Muscle layer of colon (tissue), 2 donors: ENCODE data around the gene SPATS2.
A peak's percentile ranks its signal among the peaks of the same experiment; 100 is the strongest.
"Not testable (repeated sequence)": the region's sequence is repeated elsewhere in the genome, so short reads cannot be mapped to it uniquely, and the experiment has no call there.

ENCODE experiments used
- H3K27ac ChIP-seq: one replicate; pipeline ENCODE4 v1.7.0; 2013; ENCODE audit warnings: low read depth, mild to moderate bottlenecking, low read length, moderate library complexity
- H3K27me3 ChIP-seq, 2 donors: one replicate each; pipeline ENCODE4 v1.7.0; 2013; ENCODE audit warnings: low read length in 2 of 2, mild to moderate bottlenecking in 2 of 2; ENCODE audit not compliant: insufficient read depth in 2 of 2, control insufficient read depth in 1 of 2
- H3K36me3 ChIP-seq: one replicate; pipeline ENCODE4 v1.7.0; 2013; ENCODE audit warnings: mild to moderate bottlenecking, low read length; ENCODE audit not compliant: insufficient read depth
- H3K4me1 ChIP-seq: one replicate; pipeline ENCODE4 v1.7.0; 2013; ENCODE audit warnings: mild to moderate bottlenecking, low read length; ENCODE audit not compliant: insufficient read depth
- H3K4me3 ChIP-seq, 2 donors: one replicate each; pipeline ENCODE4 v1.7.0; 2013; ENCODE audit warnings: low read length in 2 of 2, low read depth in 1 of 2, mild to moderate bottlenecking in 1 of 2, moderate library complexity in 1 of 2
- H3K9ac ChIP-seq: one replicate; pipeline ENCODE4 v1.7.0; 2013; ENCODE audit warnings: low read length
- H3K9me3 ChIP-seq: one replicate; pipeline ENCODE4 v1.7.0; 2013; ENCODE audit warnings: mild to moderate bottlenecking, low read length
- donor health status: abdominal sarcoma.
- donor health status: Adenocarcinoma of cecum.

Gene SPATS2

GRCh38 chr12:49367381-49368239 is at the start of gene SPATS2:
Gene SPATS2, plus strand, starts transcription at chr12:49367462. Its CDS starts 93,551 bp downstream, at chr12:49461013.
- Histone ChIP-seq H3K4me1 (peaks cover 17% of the 10 kb centered on the region), H3K27ac (peak within 1 kb of the TSS; percentile 96), H3K9ac (peak within 1 kb of the TSS; percentile 66), H3K27me3 (no peaks in the 10 kb centered on the region), H3K36me3 (no peaks in the 10 kb centered on the region), H3K9me3 (no peaks in the 10 kb centered on the region), H3K4me3 (peak within 1 kb of the TSS; percentile 74 to 89)

- not testable (repeated sequence) for H3K36me3 ChIP-seq, H3K27me3 ChIP-seq, H3K4me3 ChIP-seq, H3K27ac ChIP-seq, H3K9ac ChIP-seq, H3K9me3 ChIP-seq
- peaks cover 13% of the 10 kb centered on the region for H3K4me1 ChIP-seq
Observed at GRCh38 chr12:49320411-49321103, 46.7 kb upstream of the SPATS2 start.

- H3K9ac ChIP-seq = no peak overlapping the region
- H3K4me1 ChIP-seq = peaks cover 13% of the 10 kb centered on the region
- no peaks in the 10 kb centered on the region for H3K36me3 ChIP-seq
- peak overlapping the region; percentile 34 to 53 for H3K4me3 ChIP-seq
- no peaks in the 10 kb centered on the region for H3K27me3 ChIP-seq
- no peaks in the 10 kb centered on the region for H3K9me3 ChIP-seq
- H3K27ac ChIP-seq = peak overlapping the region; percentile 85
Observed at GRCh38 chr12:49322367-49322707, 44.9 kb upstream of the SPATS2 start.

- Histone ChIP-seq H3K27ac (peak within 1 kb of the TSS; percentile 85), H3K4me1 (peaks cover 13% of the 10 kb centered on the region), H3K4me3 (peak within 1 kb of the TSS; percentile 34 to 56), H3K9ac (no peak within 1 kb of the TSS), H3K27me3 (no peaks in the 10 kb centered on the region), H3K9me3 (no peaks in the 10 kb centered on the region), H3K36me3 (no peaks in the 10 kb centered on the region)
Observed at GRCh38 chr12:49322708-49323523, 44.3 kb upstream of the SPATS2 start, which contains the start of gene TROAP. Gene TROAP, plus strand, starts transcription at chr12:49323255. Its CDS starts 354 bp downstream, at chr12:49323609.

- no peak overlapping the region for H3K9ac ChIP-seq
- H3K27ac ChIP-seq = no peak overlapping the region
- no peaks in the 10 kb centered on the region for H3K36me3 ChIP-seq
- no peaks in the 10 kb centered on the region for H3K9me3 ChIP-seq
- H3K4me1 ChIP-seq = peaks cover 13% of the 10 kb centered on the region
- H3K4me3 ChIP-seq = peak overlapping the region in 1 of 2 donors; percentile 56
- no peaks in the 10 kb centered on the region for H3K27me3 ChIP-seq
Observed at GRCh38 chr12:49323524-49324097, 43.7 kb upstream of the SPATS2 start.

GRCh38 chr12:49325606-49326005 is 41.7 kb upstream of the SPATS2 start:
- H3K9me3 ChIP-seq = no peaks in the 10 kb centered on the region

GRCh38 chr12:49327368-49327767 is 39.9 kb upstream of the SPATS2 start:
- Histone ChIP-seq H3K9ac (no peak overlapping the region), H3K9me3 (no peaks in the 10 kb centered on the region), H3K27ac (no peak overlapping the region), H3K4me1 (peaks cover 12% of the 10 kb centered on the region), H3K27me3 (peaks cover 0 to 11% of the 10 kb centered on the region in 2 donors), H3K36me3 (no peaks in the 10 kb centered on the region), H3K4me3 (no peak overlapping the region)

More at GRCh38 chr12:49325606-49326005, 41.7 kb upstream of the SPATS2 start:
- Histone ChIP-seq H3K4me1 (peaks cover 13% of the 10 kb centered on the region), H3K36me3 (no peaks in the 10 kb centered on the region), H3K4me3 (no peak overlapping the region), H3K27ac (no peak overlapping the region), H3K9ac (no peak overlapping the region), H3K27me3 (peaks cover 0 to 3% of the 10 kb centered on the region in 2 donors)

GRCh38 chr12:49327887-49328286 is 39.4 kb upstream of the SPATS2 start:
- H3K27ac ChIP-seq = no peak overlapping the region
- peaks cover 12% of the 10 kb centered on the region for H3K4me1 ChIP-seq
- no peak overlapping the region for H3K9ac ChIP-seq
- no peak overlapping the region for H3K4me3 ChIP-seq
- H3K9me3 ChIP-seq = no peaks in the 10 kb centered on the region
- H3K27me3 ChIP-seq = peaks cover 0 to 16% of the 10 kb centered on the region in 2 donors
- no peaks in the 10 kb centered on the region for H3K36me3 ChIP-seq

- Histone ChIP-seq H3K4me1 (peaks cover 5% of the 10 kb centered on the region), H3K27ac (no peak overlapping the region), H3K9ac (no peak overlapping the region), H3K4me3 (no peak overlapping the region), H3K27me3 (peaks cover 5 to 24% of the 10 kb centered on the region in 2 donors), H3K36me3 (no peaks in the 10 kb centered on the region), H3K9me3 (no peaks in the 10 kb centered on the region)
Observed at GRCh38 chr12:49328816-49329215, 38.4 kb upstream of the SPATS2 start.

GRCh38 chr12:49330032-49330619 is 37.1 kb upstream of the SPATS2 start:
- Histone ChIP-seq H3K27ac (no peak overlapping the region), H3K9me3 (no peaks in the 10 kb centered on the region), H3K4me3 (no peak overlapping the region), H3K9ac (no peak overlapping the region), H3K4me1 (peaks cover 5% of the 10 kb centered on the region), H3K27me3 (peaks cover 16 to 37% of the 10 kb centered on the region in 2 donors), H3K36me3 (no peaks in the 10 kb centered on the region)
